HG03354 (cell line): ENCODE measurements around the gene GRXCR2.
"Not testable (repeated sequence)": the region's sequence is repeated elsewhere in the genome, so short reads cannot be mapped to it uniquely, and the experiment has no call there.

Experiments used
- ATAC-seq: cut with Tn5 transposase; IDR thresholded peaks from one replicate; pipeline ENCODE4 v1.9.1; 2021; ENCODE audit warnings: mild to moderate bottlenecking; ENCODE audit not compliant: unreplicated experiment, poor library complexity, severe bottlenecking

GRXCR2 gene, protein sequence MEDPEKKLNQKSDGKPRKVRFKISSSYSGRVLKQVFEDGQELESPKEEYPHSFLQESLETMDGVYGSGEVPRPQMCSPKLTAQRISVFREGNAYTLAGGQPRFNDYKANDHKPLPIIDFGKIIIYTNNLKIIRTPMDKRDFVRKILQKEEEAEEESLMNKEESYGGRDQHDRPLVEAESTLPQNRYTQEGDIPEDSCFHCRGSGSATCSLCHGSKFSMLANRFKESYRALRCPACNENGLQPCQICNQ

GRCh38 chr5:145872914-145873313 is at the start of gene GRXCR2:
Gene GRXCR2, minus strand, starts transcription at chr5:145873014. Its CDS starts 46 bp downstream, at chr5:145872968.
- ATAC-seq = no peak

DNA sequence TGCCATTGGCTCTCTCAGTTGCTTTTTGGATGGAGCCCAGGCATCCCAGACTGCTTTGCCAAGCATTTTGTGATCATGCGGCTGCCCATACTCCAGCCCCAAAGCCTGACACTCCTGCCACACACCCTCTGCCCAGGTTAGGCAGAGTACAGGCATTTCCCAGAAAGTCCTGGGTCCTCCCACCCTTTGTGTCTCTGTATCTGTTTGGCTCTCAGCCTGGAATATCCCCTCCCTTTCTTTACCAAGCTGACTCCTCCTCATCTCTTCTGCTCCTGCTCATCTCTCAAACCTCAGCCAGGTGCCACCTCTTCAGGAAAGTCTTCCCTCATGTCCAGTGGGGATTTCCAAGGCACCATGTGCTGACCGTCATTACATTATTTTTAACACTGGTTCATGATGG is 49.2 kb upstream of the GRXCR2 start:
- ATAC-seq = no peak

DNA sequence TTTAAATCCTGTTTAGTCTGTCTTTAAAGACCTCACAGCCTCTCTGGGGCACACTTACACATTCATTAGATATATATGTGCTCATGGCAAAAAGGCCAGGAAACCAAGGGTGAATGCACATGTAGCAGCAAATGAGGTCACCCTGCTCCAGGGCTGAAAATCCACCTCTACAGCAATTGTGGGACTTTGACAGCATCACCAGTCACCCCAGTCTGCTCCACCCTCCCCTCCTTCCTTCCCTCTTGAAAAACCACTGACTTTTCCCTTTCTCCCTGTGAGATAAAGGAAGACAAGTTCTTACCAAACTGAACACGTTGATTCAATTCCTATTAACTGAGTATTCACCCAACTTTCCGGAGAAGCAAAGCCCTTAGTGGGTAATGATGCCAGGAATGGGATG is 48.4 kb upstream of the GRXCR2 start:
- ATAC-seq = no peak

- ATAC-seq = no peak
Measured at GRCh38 chr5:145920542-145921210, 47.9 kb upstream of the GRXCR2 start.

DNA sequence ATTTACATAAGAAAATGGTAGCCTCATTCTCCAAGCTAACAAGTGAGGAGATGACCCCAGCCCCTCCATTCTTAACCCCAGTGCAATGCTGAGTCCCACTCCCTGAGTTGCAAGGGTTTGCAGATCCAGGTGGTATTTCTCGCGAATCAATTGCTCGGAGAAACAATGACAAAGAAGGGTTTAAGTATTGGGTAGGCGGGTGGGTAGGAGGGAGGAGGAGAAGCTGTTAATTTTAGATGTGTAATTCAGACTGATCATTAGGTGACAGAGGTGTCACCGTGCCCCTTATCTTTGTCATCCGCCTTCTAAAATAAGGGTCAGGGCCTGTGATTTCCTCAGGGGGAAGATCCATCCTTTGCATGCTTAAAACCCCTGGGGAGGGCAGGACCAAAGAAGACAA is 46.6 kb upstream of the GRXCR2 start:
- ATAC-seq = no peak

DNA sequence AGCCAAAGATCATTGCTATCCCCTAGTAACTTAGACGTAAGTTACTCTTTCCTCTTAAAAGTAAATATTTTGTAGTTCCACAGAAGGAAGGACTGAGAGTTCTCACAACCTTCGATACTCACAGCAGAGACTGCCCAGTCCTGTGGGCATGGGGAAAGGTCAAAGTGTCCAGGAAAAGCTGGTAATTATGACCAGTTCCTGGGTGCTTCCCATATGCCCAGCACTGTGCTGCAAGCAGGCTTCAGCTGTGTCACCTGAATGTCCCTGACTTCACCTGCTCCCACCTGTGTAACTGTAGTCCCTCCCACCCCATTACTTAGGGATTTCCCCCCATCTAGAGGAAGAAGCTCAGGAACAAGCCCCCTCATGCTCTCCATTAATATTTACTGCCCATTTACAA is 45.6 kb upstream of the GRXCR2 start:
- ATAC-seq = no peak

DNA sequence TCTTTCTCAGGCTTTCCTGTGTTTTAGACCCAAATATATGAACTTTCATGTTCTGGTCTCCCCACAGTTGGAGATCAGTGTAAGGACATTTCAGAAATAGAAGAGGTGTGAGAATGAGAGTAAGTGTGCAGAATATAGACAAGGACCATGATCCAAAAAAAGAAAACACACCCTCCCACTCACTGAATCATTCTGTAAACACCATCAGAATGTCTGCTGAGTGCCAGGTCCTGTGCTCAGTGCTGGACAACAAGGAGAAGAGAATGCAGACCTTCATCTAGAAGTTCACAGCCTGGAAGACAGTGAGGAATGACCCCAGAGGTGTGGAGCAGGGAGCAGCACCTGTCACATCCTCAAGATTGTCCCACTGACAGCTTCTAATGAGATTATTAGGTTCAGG is 44.5 kb upstream of the GRXCR2 start:
- no peak for ATAC-seq

DNA sequence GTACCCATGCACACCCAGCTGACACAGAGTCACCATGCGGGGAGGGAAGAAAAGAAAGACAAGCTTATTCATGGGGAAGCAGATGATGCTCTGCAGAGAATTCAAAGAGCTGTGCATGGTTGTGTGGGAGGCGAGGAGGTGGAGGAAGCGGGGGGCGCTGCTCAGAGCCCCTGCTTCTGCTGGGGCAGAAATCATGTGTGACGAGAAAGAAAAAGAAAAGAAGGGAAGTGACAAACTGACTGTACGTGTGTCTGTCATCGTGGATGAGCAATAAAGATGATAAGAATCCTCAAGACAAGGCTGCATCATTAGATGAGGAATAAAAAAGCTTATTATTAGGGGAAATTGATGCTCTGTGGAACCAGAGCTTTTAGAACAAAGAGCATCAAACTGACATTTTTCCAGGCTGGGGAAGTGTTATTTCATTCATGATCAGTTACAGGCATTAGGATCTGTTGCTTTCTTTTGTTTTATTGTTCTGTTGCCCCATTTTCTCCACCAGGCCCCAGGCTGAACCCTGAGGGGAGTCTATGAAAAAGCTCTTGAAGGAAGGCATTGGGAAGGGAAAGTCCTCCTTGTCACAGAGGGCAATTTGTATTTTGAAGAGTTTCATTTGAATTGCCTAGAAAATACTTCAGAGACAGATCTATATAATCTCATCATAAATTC is 43.3 kb upstream of the GRXCR2 start:
- ATAC-seq = no peak

DNA sequence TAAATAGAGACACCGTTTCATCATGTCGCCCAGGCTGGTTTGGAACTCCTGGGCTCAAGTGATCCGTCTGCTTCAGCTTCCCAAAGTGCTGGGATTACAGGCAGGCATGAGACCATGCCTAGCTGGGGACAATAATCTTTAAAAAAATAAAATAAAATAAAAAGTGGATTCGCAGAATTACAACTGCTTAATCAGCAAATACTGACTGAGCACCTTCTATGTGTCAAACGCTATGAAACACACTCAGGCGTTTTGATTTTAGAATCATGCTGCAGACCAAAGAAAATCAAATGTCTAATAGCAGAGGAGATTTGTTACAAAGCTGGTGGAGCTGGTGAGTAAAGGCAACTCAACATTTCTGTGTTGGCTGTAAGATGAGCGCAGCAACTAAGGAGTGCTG is 40.9 kb upstream of the GRXCR2 start:
- no peak for ATAC-seq

GRCh38 chr5:145912594-145912993 is 39.8 kb upstream of the GRXCR2 start:
- ATAC-seq = no peak

DNA sequence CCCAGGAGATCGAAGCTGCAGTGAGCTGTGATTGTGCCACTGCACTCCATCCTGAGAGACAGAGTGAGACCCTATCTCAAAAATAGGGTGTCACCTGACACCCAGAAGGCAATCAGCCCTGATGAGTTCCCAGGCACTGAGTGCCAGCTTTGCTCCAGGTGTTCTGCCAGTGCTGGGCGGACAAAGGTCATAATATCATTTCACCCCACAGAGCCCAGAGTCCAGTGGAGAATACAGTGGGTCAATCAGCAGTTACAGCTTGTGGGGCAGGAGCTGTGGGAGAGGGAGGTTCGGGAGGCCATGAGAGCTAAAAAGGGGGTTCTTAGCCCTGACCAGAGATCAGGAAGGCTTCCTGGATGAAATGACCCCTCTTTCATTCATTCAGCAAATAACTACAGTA is 39.2 kb upstream of the GRXCR2 start:
- ATAC-seq = no peak

GRCh38 chr5:145911164-145911563 is 38.4 kb upstream of the GRXCR2 start:
- no peak for ATAC-seq

DNA sequence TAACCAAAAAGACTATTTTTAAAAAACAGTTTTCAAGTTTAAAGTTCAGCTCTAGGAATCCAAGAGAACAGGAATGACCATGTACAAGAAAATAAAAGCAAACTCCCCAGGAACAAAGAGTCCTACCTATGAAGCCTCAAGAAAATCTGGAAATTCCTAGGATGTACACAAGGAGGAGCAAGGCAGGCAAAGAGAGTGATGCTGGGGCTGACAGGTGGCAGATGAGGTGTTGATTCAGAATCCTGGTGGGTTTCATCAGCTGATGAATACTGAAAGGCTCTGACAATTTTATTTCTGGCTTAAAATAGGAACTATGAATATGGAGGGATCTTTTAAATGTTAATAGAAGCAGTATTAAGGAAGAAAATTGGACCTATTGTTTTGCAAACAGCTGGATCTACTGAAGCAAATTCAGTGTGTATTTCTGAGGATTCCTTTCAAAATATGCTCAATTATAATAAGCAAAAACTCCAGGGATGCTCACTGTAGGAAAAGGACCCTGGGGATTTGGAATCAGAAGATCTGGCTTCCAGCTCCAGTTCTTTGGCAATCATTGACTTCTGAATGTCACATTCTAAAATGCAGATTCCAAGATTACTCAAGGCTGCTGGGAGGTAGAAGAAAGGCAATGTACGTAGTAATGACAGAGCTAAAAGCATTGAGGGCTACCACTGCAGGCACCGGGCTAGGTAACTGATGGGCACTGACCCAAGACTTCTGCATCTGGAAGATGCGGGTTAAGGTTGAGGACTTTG is 35.6 kb upstream of the GRXCR2 start:
- no peak for ATAC-seq

DNA sequence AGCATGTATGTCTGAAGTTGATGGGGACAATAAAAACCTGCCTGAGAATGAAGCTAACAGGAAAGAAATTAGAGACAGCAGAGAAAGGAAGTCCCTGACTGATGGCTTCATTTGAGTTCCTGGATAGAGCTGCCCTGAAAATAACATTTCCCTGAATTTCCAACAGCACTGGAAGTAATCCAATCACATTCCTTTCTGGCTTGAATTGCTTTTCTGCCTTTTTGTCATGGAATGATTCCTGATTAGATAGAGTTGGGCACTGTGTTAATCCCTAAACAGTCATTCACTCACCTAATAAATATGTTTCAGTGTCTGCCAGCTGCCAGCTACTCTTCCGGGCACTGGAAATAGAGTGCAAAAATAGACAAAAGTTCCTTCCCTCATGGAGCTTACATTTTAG is 33.6 kb upstream of the GRXCR2 start:
- ATAC-seq = no peak

GRCh38 chr5:145904743-145905142 is 31.9 kb upstream of the GRXCR2 start:
- ATAC-seq = no peak

DNA sequence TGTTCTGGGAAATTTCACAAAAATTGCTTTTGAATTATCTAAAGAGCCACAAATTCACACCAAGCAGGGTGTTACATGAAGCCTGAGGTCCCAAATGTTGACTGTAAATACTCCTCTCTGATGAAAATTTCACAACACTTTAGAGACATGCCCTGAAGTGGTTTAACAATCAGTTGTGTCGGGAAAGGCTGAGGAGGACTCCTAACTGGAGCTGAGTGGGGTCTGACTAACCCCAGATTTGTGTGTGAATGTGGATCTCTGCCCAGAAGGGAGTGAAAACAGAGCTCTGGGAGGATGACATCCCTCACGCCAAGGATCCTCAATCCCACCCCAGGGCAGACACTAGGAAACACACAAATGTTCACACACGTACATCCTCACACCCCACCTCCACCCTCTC is 31.1 kb upstream of the GRXCR2 start:
- no peak for ATAC-seq

DNA sequence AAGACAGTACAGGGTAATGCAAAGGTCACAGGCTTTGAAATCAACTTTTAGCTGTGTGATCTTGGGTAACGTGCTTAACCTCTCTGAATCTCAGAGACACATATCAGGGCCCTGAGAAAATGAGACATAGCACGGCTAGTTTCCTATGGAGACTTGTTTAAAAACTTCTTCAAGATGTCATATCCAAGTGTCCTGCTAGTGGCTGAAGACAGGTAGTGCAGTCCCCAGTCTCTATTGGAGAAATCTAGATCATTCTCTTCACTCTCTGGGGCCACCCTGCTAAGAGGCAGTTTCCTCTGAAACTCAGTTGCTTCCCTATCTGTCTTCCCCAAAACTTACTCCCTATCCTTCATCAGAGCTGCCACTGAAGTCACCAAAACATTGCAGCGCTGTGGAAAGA is 30.3 kb upstream of the GRXCR2 start:
- ATAC-seq = peak; percentile 74

- no peak for ATAC-seq
Measured at GRCh38 chr5:145902421-145902820, 29.6 kb upstream of the GRXCR2 start.

DNA sequence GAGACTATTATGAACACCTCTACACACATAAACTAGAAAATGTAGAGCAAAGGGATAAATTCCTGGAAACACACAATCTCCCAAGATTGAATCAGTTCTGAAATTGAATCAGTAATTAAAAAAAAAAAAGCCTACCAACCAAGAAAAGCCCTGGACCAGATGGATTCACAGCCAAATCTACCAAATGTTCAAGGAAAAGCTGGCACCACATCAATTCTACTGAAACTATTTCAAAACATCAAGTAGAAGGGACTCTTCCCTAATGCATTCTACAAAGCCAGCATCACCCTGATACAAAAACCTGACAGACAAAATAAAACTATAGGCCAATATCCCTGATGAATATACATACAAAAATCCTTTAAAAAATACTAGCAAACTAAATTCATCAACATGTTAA is 25.4 kb upstream of the GRXCR2 start:
- no peak for ATAC-seq

GRCh38 chr5:145891378-145891777 is 18.6 kb upstream of the GRXCR2 start:
- not testable (repeated sequence) for ATAC-seq
